Loucy (cell line): Measurements from ENCODE around the gene SERINC2.
A peak's percentile ranks its signal among the peaks of the same experiment; 100 is the strongest.

Experiments used
- H2AFZ ChIP-seq: fragments of 200-600 bp; sonication (generic); 2 replicates; pipeline ENCODE4 v1.6.0; 2016; ENCODE audit warnings: antibody characterized with exemption, mild to moderate bottlenecking, low read length, moderate library complexity
- H3F3A ChIP-seq: fragments of 200-600 bp; 2 replicates; pipeline ENCODE4 v1.6.0; 2016; ENCODE audit warnings: antibody characterized with exemption, low read depth, mild to moderate bottlenecking
- H3K27me3 ChIP-seq: fragments of 200-600 bp; sonication (generic); 2 replicates; pipeline ENCODE4 v1.6.1; 2014; ENCODE audit warnings: low read length, mild to moderate bottlenecking; ENCODE audit not compliant: insufficient read depth, poor library complexity, severe bottlenecking
- H3K36me3 ChIP-seq: fragments of 200-600 bp; sonication (generic); 2 replicates; pipeline ENCODE4 v1.6.1; 2016; ENCODE audit warnings: low read length; ENCODE audit not compliant: insufficient read depth
- H3K4me1 ChIP-seq: fragments of 200-600 bp; sonication (generic); 2 replicates; pipeline ENCODE4 v1.5.1; 2014; ENCODE audit warnings: low read length, mild to moderate bottlenecking; ENCODE audit not compliant: insufficient read depth, poor library complexity, severe bottlenecking
- H3K4me2 ChIP-seq: fragments of 200-600 bp; sonication (generic); 2 replicates; pipeline ENCODE4 v1.6.0; 2014; ENCODE audit warnings: antibody characterized with exemption, low read length, low read depth, mild to moderate bottlenecking; ENCODE audit not compliant: poor library complexity, severe bottlenecking
- H3K4me3 ChIP-seq: fragments of 200-600 bp; sonication (generic); 2 replicates; pipeline ENCODE4 v1.5.1; 2014; ENCODE audit warnings: low read length, mild to moderate bottlenecking, mixed read lengths; ENCODE audit not compliant: poor library complexity, severe bottlenecking
- H3K79me2 ChIP-seq: fragments of 200-600 bp; sonication (generic); 2 replicates; pipeline ENCODE4 v1.6.1; 2014; ENCODE audit warnings: low read length; ENCODE audit not compliant: insufficient read depth
- H3K9ac ChIP-seq: fragments of 200-600 bp; sonication (generic); 2 replicates; pipeline ENCODE4 v1.6.0; 2014; ENCODE audit warnings: mild to moderate bottlenecking, low read depth, low read length, moderate library complexity; ENCODE audit not compliant: poor library complexity, severe bottlenecking
- H3K9me2 ChIP-seq: fragments of 200-600 bp; sonication (generic); replicated peaks from 2 replicates; pipeline ENCODE4 v1.6.1; 2016; ENCODE audit warnings: low read depth, low read length, mixed read lengths
- H3K9me3 ChIP-seq: fragments of 200-600 bp; sonication (generic); 2 replicates; pipeline ENCODE4 v1.6.1; 2014; ENCODE audit warnings: mild to moderate bottlenecking, antibody characterized with exemption, low read length, low read depth; ENCODE audit not compliant: insufficient read depth
- H4K20me1 ChIP-seq: fragments of 200-600 bp; sonication (generic); 2 replicates; pipeline ENCODE4 v1.6.0; 2014; ENCODE audit warnings: antibody characterized with exemption, low read length, mild to moderate bottlenecking; ENCODE audit not compliant: insufficient read depth, poor library complexity, severe bottlenecking
- EZH2phosphoT487 ChIP-seq: fragments of 200-600 bp; IDR thresholded peaks from 2 replicates; pipeline ENCODE4 v1.6.1; 2018; ENCODE audit warnings: antibody characterized with exemption, mild to moderate bottlenecking, moderate library complexity, borderline replicate concordance
- TF ChIP-seq, protein P1 (sequence below): fragments of 200-600 bp; sonication (generic); conservative IDR thresholded peaks from 2 replicates; pipeline ENCODE4 v1.5.1; 2014; ENCODE audit warnings: mild to moderate bottlenecking, antibody characterized with exemption, low read length

The SERINC2 gene

DNA sequence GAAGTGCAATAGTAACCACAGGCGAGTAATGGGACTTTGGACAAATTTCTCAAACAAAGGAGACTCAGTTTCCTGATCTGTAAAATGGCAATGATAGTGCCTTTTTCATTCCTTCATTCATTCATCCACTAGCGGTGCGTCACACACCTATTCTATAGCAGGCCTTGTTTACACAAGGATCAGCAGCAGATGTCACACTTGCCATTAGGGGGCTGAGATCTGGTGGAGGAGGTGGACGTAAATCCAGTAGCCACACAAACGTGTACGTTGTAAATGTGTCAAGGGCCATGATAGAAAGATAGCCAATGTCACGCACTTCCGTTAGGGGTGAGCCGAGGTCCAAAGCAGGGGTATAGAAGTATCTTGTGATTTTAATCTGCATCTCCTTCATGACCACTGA, 34.2 kb downstream of the SERINC2 start:
- Histone ChIP-seq H3K27me3 (no peaks in the 10 kb centered on the region), H3F3A (no peaks in the 10 kb centered on the region), H3K9me3 (no peaks in the 10 kb centered on the region; the same call in 1 of the 2 replicates), H2AFZ (no peak overlapping the region), H3K36me3 (no peaks in the 10 kb centered on the region), H4K20me1 (no peaks in the 10 kb centered on the region), H3K79me2 (no peaks in the 10 kb centered on the region), H3K4me3 (no peak overlapping the region), H3K4me2 (no peak overlapping the region), H3K9ac (no peak overlapping the region), H3K4me1 (no peaks in the 10 kb centered on the region), H3K9me2 (no peaks in the 10 kb centered on the region)
- TF ChIP-seq EZH2phosphoT487, result no peak
- TF ChIP-seq, protein P1, sequence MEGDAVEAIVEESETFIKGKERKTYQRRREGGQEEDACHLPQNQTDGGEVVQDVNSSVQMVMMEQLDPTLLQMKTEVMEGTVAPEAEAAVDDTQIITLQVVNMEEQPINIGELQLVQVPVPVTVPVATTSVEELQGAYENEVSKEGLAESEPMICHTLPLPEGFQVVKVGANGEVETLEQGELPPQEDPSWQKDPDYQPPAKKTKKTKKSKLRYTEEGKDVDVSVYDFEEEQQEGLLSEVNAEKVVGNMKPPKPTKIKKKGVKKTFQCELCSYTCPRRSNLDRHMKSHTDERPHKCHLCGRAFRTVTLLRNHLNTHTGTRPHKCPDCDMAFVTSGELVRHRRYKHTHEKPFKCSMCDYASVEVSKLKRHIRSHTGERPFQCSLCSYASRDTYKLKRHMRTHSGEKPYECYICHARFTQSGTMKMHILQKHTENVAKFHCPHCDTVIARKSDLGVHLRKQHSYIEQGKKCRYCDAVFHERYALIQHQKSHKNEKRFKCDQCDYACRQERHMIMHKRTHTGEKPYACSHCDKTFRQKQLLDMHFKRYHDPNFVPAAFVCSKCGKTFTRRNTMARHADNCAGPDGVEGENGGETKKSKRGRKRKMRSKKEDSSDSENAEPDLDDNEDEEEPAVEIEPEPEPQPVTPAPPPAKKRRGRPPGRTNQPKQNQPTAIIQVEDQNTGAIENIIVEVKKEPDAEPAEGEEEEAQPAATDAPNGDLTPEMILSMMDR, result peak; percentile 17; the same call in 1 of the 2 replicates

DNA sequence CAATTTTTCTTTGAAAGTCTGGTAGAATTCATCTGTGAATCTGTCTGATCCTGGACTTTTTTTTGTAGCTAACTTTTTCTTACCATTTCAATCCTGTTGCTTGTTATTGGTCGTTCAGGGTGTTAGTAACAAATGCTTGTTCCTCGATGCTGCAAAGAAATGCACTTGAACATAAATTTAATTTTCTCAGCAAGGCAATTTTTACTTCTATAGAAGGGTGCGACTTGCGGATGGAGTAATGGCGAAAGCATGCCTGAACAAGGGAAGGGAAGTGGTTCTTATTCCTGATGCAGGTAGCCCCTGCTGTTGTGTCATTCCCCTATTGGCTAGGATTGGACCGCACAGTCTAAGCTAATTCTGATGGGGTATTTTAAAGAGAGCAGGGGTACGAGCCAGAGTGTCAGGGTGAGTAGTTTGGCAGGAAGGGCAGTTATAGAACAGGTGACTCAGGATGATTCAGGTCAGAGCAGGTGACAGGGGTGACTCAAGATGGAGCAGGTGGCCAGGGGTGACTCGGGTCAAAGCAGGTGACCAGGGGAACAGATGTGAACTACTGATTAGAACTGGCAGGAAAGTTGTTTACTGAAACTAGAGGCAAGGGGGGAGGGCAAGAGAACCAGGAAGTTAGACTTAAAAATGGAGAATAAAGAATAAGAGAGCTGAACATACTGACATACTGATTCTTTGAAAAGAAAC, 40.5 kb downstream of the SERINC2 start:
- no peaks in the 10 kb centered on the region for H3K4me1 ChIP-seq
- H4K20me1 ChIP-seq, result no peaks in the 10 kb centered on the region
- no peaks in the 10 kb centered on the region for H3F3A ChIP-seq
- H3K36me3 ChIP-seq, result no peaks in the 10 kb centered on the region
- no peaks in the 10 kb centered on the region for H3K79me2 ChIP-seq
- no peak overlapping the region for H3K4me3 ChIP-seq
- no peak overlapping the region for H2AFZ ChIP-seq
- no peak for TF ChIP-seq EZH2phosphoT487
- TF ChIP-seq, protein P1, result no peak
- H3K9me2 ChIP-seq, result no peaks in the 10 kb centered on the region
- H3K9ac ChIP-seq, result no peak overlapping the region
- H3K9me3 ChIP-seq, result no peaks in the 10 kb centered on the region; the same call in 1 of the 2 replicates
- H3K4me2 ChIP-seq, result no peak overlapping the region
- no peaks in the 10 kb centered on the region for H3K27me3 ChIP-seq

DNA sequence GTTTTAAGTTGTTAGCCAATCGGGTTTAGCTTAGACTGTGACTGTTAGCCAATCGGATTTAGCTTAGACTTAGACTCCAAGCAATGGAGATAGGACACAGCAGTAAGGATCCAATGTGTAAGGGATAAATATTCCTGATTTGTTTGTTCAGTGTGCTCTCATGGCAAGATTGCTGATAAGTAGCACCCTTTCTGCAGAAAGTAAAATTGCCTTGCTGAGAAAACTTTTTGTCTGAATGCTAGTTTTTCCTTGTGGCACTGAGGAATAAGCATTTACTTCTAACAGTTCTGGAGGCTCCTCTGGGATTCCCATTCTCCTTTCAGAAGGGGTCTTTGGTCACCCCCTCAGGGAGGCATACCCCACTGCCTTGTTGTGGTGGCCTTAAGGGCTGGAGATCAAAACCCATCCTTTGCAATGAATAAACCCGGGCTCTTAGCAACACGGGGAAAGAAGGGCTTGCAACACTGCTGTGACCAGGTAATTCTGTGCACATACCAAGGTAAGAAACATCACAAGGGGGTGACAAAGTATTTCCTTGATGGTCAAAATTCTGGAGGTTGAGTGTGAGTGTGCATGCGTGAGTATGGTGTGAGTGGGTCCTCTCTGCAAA, 45.4 kb downstream of the SERINC2 start:
- H3K4me2 ChIP-seq, result no peak overlapping the region

More for the DNA sequence above, 45.4 kb downstream of the SERINC2 start:
- no peak overlapping the region for H2AFZ ChIP-seq
- no peaks in the 10 kb centered on the region for H3K36me3 ChIP-seq
- no peaks in the 10 kb centered on the region for H3K4me1 ChIP-seq
- H3K27me3 ChIP-seq, result no peaks in the 10 kb centered on the region
- no peaks in the 10 kb centered on the region for H4K20me1 ChIP-seq
- no peaks in the 10 kb centered on the region; the same call in 1 of the 2 replicates for H3K9me3 ChIP-seq
- no peaks in the 10 kb centered on the region for H3F3A ChIP-seq
- no peaks in the 10 kb centered on the region for H3K79me2 ChIP-seq
- H3K9ac ChIP-seq, result no peak overlapping the region
- no peaks in the 10 kb centered on the region for H3K9me2 ChIP-seq
- TF ChIP-seq EZH2phosphoT487, result no peak
- TF ChIP-seq, protein P1, result no peak
- H3K4me3 ChIP-seq, result no peak overlapping the region
